ENCODE measurements around the gene ZBTB20.

Gene ZBTB20

GRCh38 chr3:114338651-114339357, 808.3 kb downstream of the ZBTB20 start:
- H3K4me3 ChIP-seq (ENCODE audit: low read length) = no peak overlapping the region
- TF ChIP-seq ZNF274 (IDR thresholded peaks at IDR 0.05; ENCODE audit: low read depth, low read length) = no peak

- no peak overlapping the region for H3K4me3 ChIP-seq (ENCODE audit: low read length)
- no peak for TF ChIP-seq ZNF274 (IDR thresholded peaks at IDR 0.05; ENCODE audit: low read depth, low read length)
These were observed 810.2 kb downstream of the ZBTB20 start for GRCh38 chr3:114336857-114337256.

GRCh38 chr3:114336122-114336697, 810.9 kb downstream of the ZBTB20 start:
- no peak for TF ChIP-seq ZNF274 (IDR thresholded peaks at IDR 0.05; ENCODE audit: low read depth, low read length)
- H3K4me3 ChIP-seq (ENCODE audit: low read length) = no peak overlapping the region

- no peak overlapping the region for H3K4me3 ChIP-seq (ENCODE audit: low read length)
These were observed 813.2 kb downstream of the ZBTB20 start for GRCh38 chr3:114333923-114334240.

GRCh38 chr3:114333180-114333922, 813.7 kb downstream of the ZBTB20 start:
- H3K4me3 ChIP-seq (ENCODE audit: low read length) = no peak overlapping the region
- TF ChIP-seq ZNF274 (IDR thresholded peaks at IDR 0.05; ENCODE audit: low read depth, low read length) = no peak

More at GRCh38 chr3:114333923-114334240, 813.2 kb downstream of the ZBTB20 start:
- TF ChIP-seq ZNF274 (IDR thresholded peaks at IDR 0.05; ENCODE audit: low read depth, low read length) = no peak

GRCh38 chr3:114332342-114333179, 814.5 kb downstream of the ZBTB20 start:
- no peak for TF ChIP-seq ZNF274 (IDR thresholded peaks at IDR 0.05; ENCODE audit: low read depth, low read length)
- no peak overlapping the region for H3K4me3 ChIP-seq (ENCODE audit: low read length)

- TF ChIP-seq ZNF274 (IDR thresholded peaks at IDR 0.05; ENCODE audit: low read depth, low read length) = no peak
- H3K4me3 ChIP-seq (ENCODE audit: low read length) = no peak overlapping the region
These were observed 815.4 kb downstream of the ZBTB20 start for GRCh38 chr3:114331710-114332109.

- no peak overlapping the region for H3K4me3 ChIP-seq (ENCODE audit: low read length)
- no peak for TF ChIP-seq ZNF274 (IDR thresholded peaks at IDR 0.05; ENCODE audit: low read depth, low read length)
These were observed 816.1 kb downstream of the ZBTB20 start for GRCh38 chr3:114331007-114331406.

GRCh38 chr3:114329823-114330222, 817.3 kb downstream of the ZBTB20 start:
- H3K4me3 ChIP-seq (ENCODE audit: low read length) = no peak overlapping the region
- TF ChIP-seq ZNF274 (IDR thresholded peaks at IDR 0.05; ENCODE audit: low read depth, low read length) = no peak

- H3K4me3 ChIP-seq (ENCODE audit: low read length) = no peak overlapping the region
- TF ChIP-seq ZNF274 (IDR thresholded peaks at IDR 0.05; ENCODE audit: low read depth, low read length) = no peak
These were observed 818.7 kb downstream of the ZBTB20 start for GRCh38 chr3:114328345-114328744.

GRCh38 chr3:114327665-114328064, 819.4 kb downstream of the ZBTB20 start:
- no peak overlapping the region for H3K4me3 ChIP-seq (ENCODE audit: low read length)
- TF ChIP-seq ZNF274 (IDR thresholded peaks at IDR 0.05; ENCODE audit: low read depth, low read length) = no peak

GRCh38 chr3:114323546-114324254, 823.4 kb downstream of the ZBTB20 start:
- no peak for TF ChIP-seq ZNF274 (IDR thresholded peaks at IDR 0.05; ENCODE audit: low read depth, low read length)
- no peak overlapping the region for H3K4me3 ChIP-seq (ENCODE audit: low read length)

GRCh38 chr3:114320246-114320645, 826.8 kb downstream of the ZBTB20 start:
- H3K4me3 ChIP-seq (ENCODE audit: low read length) = no peak overlapping the region
- no peak for TF ChIP-seq ZNF274 (IDR thresholded peaks at IDR 0.05; ENCODE audit: low read depth, low read length)

GRCh38 chr3:114319453-114319852, 827.6 kb downstream of the ZBTB20 start:
- no peak overlapping the region for H3K4me3 ChIP-seq (ENCODE audit: low read length)
- no peak for TF ChIP-seq ZNF274 (IDR thresholded peaks at IDR 0.05; ENCODE audit: low read depth, low read length)

All from GM08714 (cell line).